ENCODE measurements around the gene TLNRD1. TPM values are rescaled to one million over a fixed set of nuclear protein-coding genes. Genes with fewer than 3 reads are reported as not detected.

The TLNRD1 gene
- total RNA-seq, 1 experiment from 2014 or later = 14.9 TPM

DNA sequence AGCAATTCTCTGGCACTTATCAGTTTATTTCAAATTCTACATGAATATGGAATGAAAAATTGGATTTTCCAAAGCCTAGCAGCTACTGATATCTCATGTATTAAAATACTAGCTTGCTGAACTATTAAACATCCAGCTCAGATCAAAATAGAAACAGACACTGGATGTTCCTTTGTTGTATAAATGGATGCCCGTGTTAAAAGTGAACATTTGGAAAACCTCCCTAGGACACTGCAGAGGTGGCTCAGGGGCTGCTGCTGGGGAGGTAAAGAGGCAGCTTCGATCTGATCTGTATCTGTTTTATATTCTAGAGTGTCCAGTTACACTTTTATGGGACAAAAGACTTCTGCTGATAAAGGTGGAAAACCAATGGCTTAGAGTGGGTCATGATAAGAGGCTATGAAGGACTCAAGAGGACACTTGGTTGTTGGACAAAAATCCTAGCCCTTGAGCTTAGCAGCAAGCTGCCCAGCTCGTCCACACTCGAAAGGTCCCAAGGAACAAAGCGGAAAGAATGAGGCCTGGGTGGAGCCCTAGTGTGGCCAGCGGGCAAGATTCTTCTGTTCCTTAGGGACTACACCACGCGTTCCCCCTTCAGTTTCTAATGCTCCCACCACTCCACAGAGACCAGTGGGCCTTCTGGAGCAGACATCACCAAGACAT, 21.1 kb upstream of the TLNRD1 start:
- no peak for DNase-seq
- peak overlapping the region; percentile 37 for H3K27ac ChIP-seq
- POLR2A ChIA-PET (ENCODE audit: unreplicated experiment) = no interaction called here
- H3F3A ChIP-seq (ENCODE audit: insufficient read depth, low read depth) = peaks cover 9% of the 10 kb centered on the region; the same call in 1 of the 2 replicates
- TF ChIP-seq, protein P1, sequence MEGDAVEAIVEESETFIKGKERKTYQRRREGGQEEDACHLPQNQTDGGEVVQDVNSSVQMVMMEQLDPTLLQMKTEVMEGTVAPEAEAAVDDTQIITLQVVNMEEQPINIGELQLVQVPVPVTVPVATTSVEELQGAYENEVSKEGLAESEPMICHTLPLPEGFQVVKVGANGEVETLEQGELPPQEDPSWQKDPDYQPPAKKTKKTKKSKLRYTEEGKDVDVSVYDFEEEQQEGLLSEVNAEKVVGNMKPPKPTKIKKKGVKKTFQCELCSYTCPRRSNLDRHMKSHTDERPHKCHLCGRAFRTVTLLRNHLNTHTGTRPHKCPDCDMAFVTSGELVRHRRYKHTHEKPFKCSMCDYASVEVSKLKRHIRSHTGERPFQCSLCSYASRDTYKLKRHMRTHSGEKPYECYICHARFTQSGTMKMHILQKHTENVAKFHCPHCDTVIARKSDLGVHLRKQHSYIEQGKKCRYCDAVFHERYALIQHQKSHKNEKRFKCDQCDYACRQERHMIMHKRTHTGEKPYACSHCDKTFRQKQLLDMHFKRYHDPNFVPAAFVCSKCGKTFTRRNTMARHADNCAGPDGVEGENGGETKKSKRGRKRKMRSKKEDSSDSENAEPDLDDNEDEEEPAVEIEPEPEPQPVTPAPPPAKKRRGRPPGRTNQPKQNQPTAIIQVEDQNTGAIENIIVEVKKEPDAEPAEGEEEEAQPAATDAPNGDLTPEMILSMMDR (conservative IDR thresholded peaks at IDR 0.05) = no peak
- TF ChIP-seq EZH2 (IDR thresholded peaks at IDR 0.05; ENCODE audit: low read depth) = no peak
- peaks cover 30% of the 10 kb centered on the region for H3K79me2 ChIP-seq (ENCODE audit: low read depth)
- no TSS peak for BruUV-seq (replicated peaks)
- no peaks in the 10 kb centered on the region for H4K20me1 ChIP-seq (ENCODE audit: insufficient read depth)
- H3K4me2 ChIP-seq = no peak overlapping the region
- no peaks in the 10 kb centered on the region for H3K27me3 ChIP-seq (ENCODE audit: insufficient read depth, low read depth)
- no peaks in the 10 kb centered on the region for H3K9me3 ChIP-seq (ENCODE audit: insufficient read depth, low read depth)
- intact Hi-C loops (cut with micrococcal nuclease; ENCODE audit: unreplicated experiment) = no loop called here
- H3K4me3 ChIP-seq = no peak overlapping the region
- H3K4me1 ChIP-seq (replicated peaks; ENCODE audit: insufficient read depth) = 0 out of 2 replicates have a peak, but pooled peaks cover 12% of the 10 kb centered on the region
- no peaks in the 10 kb centered on the region for H3K9me2 ChIP-seq (ENCODE audit: insufficient read depth)
- H2AFZ ChIP-seq = no peak overlapping the region
- peaks cover 32% of the 10 kb centered on the region for H3K36me3 ChIP-seq (ENCODE audit: low read depth)
- CTCF ChIA-PET = interaction anchor here (1.0 kb wide), 1 partner anchor 286 kb away, joined by 3 read pairs; no protein-coding TSS in a partner anchor

DNA sequence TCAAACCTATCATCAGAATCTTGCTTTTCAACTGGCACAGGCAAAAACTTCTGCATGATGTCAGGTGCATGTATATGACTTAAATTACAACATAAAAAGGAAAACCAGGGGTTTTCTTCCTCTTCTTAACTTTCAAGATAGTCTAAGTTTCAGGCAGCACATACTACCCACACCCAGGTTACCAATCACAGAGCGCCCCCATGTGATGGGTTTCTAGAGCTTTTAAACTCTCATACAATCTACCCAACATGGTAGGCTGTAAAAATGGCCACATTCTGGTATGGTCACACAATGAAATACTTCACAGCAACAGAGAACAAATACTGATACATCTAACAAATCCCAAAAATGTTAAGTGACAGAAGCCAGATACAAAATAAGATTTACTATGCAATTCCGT, 18.5 kb upstream of the TLNRD1 start:
- Histone ChIP-seq H3K4me3 (no peak overlapping the region), H3K79me2 (ENCODE audit: low read depth) (peaks cover 54% of the 10 kb centered on the region), H2AFZ (no peak overlapping the region), H3K27ac (no peak overlapping the region), H3K4me1 (replicated peaks; ENCODE audit: insufficient read depth) (peaks cover 16% of the 10 kb centered on the region; the same call in 1 of the 2 replicates), H3K27me3 (ENCODE audit: insufficient read depth, low read depth) (no peaks in the 10 kb centered on the region), H4K20me1 (ENCODE audit: insufficient read depth) (peaks cover 5% of the 10 kb centered on the region; the same call in 1 of the 2 replicates), H3K4me2 (no peak overlapping the region), H3K9me2 (ENCODE audit: insufficient read depth) (no peaks in the 10 kb centered on the region), H3K9me3 (ENCODE audit: insufficient read depth, low read depth) (no peaks in the 10 kb centered on the region), H3F3A (ENCODE audit: insufficient read depth, low read depth) (peaks cover 12% of the 10 kb centered on the region; the same call in 1 of the 2 replicates), H3K36me3 (ENCODE audit: low read depth) (peaks cover 32% of the 10 kb centered on the region)
- no TSS peak for BruUV-seq (replicated peaks)
- DNase-seq = no peak
- TF ChIP-seq, protein P1 (conservative IDR thresholded peaks at IDR 0.05) = 0 out of 2 replicates have a peak, but pooled peaks have one; percentile 24
- no peak for TF ChIP-seq EZH2 (IDR thresholded peaks at IDR 0.05; ENCODE audit: low read depth)
- POLR2A ChIA-PET (ENCODE audit: unreplicated experiment) = no interaction called here
- intact Hi-C loops (cut with micrococcal nuclease; ENCODE audit: unreplicated experiment) = no loop called here
- CTCF ChIA-PET = no interaction called here

DNA sequence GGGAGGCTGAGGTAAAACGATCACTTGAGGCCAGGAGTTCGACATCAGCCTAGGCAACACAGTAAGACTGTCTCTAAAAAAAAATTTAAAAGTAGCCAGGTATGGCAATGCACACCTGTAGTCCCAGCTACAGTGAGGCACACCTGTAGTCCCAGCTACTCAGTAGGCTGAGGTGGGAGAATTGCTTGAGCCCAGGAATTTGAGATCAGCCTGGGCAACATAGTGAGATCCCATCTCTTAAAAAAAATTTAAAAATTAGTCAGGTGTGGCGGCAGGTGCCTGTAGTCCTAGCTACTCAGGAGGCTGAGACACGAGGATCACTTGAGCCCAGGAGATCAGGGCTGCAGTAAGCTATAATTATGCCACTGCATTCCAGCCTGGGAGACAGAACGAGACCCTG, 17.9 kb upstream of the TLNRD1 start:
- Histone ChIP-seq H3K79me2 (ENCODE audit: low read depth) (peaks cover 56% of the 10 kb centered on the region), H4K20me1 (ENCODE audit: insufficient read depth) (peaks cover 5% of the 10 kb centered on the region; the same call in 1 of the 2 replicates), H3K4me2 (no peak overlapping the region), H3K4me1 (replicated peaks; ENCODE audit: insufficient read depth) (peaks cover 19% of the 10 kb centered on the region), H3K27ac (no peak overlapping the region), H3K4me3 (no peak overlapping the region), H3K9me3 (ENCODE audit: insufficient read depth, low read depth) (no peaks in the 10 kb centered on the region), H3K9me2 (ENCODE audit: insufficient read depth) (no peaks in the 10 kb centered on the region), H3K36me3 (ENCODE audit: low read depth) (peaks cover 32% of the 10 kb centered on the region), H2AFZ (no peak overlapping the region), H3F3A (ENCODE audit: insufficient read depth, low read depth) (peaks cover 12% of the 10 kb centered on the region; the same call in 1 of the 2 replicates), H3K27me3 (ENCODE audit: insufficient read depth, low read depth) (no peaks in the 10 kb centered on the region)
- intact Hi-C loops (cut with micrococcal nuclease; ENCODE audit: unreplicated experiment) = no loop called here
- TF ChIP-seq EZH2 (IDR thresholded peaks at IDR 0.05; ENCODE audit: low read depth) = no peak
- TF ChIP-seq, protein P1 (conservative IDR thresholded peaks at IDR 0.05) = no peak
- POLR2A ChIA-PET (ENCODE audit: unreplicated experiment) = no interaction called here
- DNase-seq = no peak
- CTCF ChIA-PET = no interaction called here
- no TSS peak for BruUV-seq (replicated peaks)

Measured in PC-9 (cell line).